ENCODE measurements around the gene SYNRG. TPM values are rescaled to one million over a fixed set of nuclear protein-coding genes. Genes with fewer than 3 reads are reported as not detected.
A peak's percentile ranks its signal among the peaks of the same experiment; 100 is the strongest.

SYNRG gene
- total and polyA plus RNA-seq, 12 donors: 2.9 to 57.6 (median 40.4) TPM

DNA sequence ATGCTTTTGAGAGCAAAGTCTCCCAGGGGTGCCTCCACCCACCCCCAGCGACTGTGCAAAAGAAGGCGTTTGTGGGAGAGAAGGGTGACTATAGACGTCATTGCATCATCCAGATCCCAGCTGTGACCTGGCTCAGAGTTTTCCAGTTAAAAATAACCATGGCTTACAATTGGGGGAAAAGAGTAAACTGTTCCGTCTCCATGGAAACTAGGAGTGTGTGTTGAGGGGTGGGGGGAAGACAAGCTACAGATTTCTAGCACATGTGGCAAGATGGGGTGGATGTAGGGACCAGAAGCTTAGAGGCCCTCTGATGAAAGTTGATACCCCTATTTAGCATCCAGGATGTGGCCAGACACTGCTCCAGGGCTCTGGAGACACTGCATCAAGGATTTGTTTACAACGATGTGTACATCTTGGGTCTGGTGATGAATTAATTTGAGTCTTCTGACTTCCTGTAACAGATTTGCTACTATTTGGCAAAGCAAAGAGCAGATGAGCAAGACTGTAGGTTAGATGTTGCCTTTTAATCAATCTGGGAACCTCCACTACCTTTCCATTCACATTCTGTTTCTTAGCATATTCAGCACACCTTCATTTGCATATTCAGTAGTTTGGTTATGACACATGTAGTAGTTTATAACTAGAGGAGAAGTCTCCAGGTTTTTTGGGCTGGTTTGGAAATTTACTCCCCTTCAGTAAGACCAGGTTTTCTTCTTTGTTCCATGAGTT is 125.7 kb downstream of the SYNRG start:
- no peak overlapping the region for H3K27ac ChIP-seq
- intact Hi-C loops (cut with DNase I): loop anchor here in 1 of 10 donors (10.0 kb wide), 1 partner anchor 59 kb away; no protein-coding TSS in a partner anchor
- peaks cover 0 to 23% (median 17%) of the 10 kb centered on the region in 9 donors for H3K4me1 ChIP-seq
- TF ChIP-seq, protein P1, sequence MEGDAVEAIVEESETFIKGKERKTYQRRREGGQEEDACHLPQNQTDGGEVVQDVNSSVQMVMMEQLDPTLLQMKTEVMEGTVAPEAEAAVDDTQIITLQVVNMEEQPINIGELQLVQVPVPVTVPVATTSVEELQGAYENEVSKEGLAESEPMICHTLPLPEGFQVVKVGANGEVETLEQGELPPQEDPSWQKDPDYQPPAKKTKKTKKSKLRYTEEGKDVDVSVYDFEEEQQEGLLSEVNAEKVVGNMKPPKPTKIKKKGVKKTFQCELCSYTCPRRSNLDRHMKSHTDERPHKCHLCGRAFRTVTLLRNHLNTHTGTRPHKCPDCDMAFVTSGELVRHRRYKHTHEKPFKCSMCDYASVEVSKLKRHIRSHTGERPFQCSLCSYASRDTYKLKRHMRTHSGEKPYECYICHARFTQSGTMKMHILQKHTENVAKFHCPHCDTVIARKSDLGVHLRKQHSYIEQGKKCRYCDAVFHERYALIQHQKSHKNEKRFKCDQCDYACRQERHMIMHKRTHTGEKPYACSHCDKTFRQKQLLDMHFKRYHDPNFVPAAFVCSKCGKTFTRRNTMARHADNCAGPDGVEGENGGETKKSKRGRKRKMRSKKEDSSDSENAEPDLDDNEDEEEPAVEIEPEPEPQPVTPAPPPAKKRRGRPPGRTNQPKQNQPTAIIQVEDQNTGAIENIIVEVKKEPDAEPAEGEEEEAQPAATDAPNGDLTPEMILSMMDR (IDR thresholded peaks at IDR 0.05): no peak
- H3K9me3 ChIP-seq: no peaks in the 10 kb centered on the region
- peaks cover 0 to 21% (median 0%) of the 10 kb centered on the region in 9 donors for H3K36me3 ChIP-seq
- DNase-seq (peak in 1 of 2 donors; percentile 40), ATAC-seq (peak in 7 of 8 donors; percentile 31 to 76 (median 52))
- 36 to 44% methylated on average over 5 of the region's 5 CpGs for WGBS, 2 donors
- no peaks in the 10 kb centered on the region for H3K27me3 ChIP-seq
- H3K4me3 ChIP-seq: no peak overlapping the region

DNA sequence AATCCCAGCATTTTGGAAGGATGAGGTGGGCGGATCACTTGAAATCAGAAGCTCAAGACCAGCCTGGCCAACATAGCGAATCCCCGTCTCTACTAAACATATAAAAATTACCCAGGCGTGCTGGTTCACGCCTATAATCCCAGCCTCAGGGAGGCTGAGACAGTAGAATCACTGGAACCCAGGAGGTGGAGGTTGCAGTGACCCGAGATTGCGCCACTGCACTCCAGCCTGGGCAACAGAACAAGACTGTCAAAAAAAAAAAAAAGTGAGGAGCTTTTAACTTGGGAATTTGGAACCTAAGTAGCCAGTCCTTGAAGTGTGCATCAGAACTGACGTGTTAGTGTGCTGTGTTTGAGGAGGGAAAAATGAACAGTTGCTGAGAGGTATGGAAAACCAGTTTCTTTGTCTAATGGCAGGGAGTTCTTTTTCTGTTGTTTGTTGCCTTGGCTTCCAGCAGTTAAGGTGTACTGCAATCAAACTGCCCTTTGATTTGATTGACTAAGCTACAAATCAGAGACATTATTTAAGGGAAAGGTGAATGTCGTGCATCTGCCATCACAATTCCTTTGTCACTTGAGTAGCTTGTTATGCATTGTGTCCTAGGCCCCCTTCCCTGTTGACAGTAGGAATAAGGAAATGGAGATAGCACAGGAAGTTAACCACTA is 128.1 kb downstream of the SYNRG start:
- no peak for ATAC-seq
- WGBS, 2 donors: 92% methylated on average over 9 of the region's 9 CpGs
- no peak overlapping the region for H3K27ac ChIP-seq
- H3K36me3 ChIP-seq: peaks cover 0 to 44% (median 10%) of the 10 kb centered on the region in 9 donors
- H3K4me3 ChIP-seq: no peak overlapping the region
- TF ChIP-seq, protein P1 (IDR thresholded peaks at IDR 0.05): no peak
- H3K4me1 ChIP-seq: peaks cover 4 to 35% (median 20%) of the 10 kb centered on the region in 9 donors
- no peak for DNase-seq
- H3K9me3 ChIP-seq: no peaks in the 10 kb centered on the region
- intact Hi-C loops (cut with DNase I): loop anchor here in 1 of 10 donors (10.0 kb wide), 1 partner anchor 56 kb away; no protein-coding TSS in a partner anchor
- no peaks in the 10 kb centered on the region for H3K27me3 ChIP-seq

DNA sequence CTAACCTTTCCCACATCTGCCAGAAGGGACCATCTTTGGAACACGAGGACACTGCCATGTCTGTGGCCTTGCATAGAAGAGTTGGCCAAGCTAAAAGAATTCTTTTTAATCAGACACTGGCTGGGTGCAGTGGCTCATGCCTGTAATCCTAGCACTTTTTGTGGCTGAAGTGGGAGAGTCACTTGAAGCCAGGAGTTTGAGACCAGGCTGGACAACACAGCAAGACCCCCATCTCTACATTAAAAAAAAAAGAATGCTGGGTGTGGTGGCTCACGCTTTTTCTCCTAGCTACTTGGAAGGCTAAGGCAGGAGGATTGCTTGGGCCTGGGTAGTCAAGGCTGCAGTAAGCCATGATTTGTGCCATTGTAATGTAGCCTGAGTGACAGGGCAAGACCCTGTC is 128.8 kb downstream of the SYNRG start:
- TF ChIP-seq, protein P1 (IDR thresholded peaks at IDR 0.05): no peak
- WGBS, 2 donors: 86 to 92% methylated on average over 2 of the region's 2 CpGs
- peaks cover 4 to 40% (median 24%) of the 10 kb centered on the region in 9 donors for H3K4me1 ChIP-seq
- ATAC-seq (no peak), DNase-seq (no peak)
- H3K27me3 ChIP-seq: no peaks in the 10 kb centered on the region
- intact Hi-C loops (cut with DNase I): loop anchor here in 1 of 10 donors (10.0 kb wide), 1 partner anchor 56 kb away; no protein-coding TSS in a partner anchor
- H3K36me3 ChIP-seq: peaks cover 0 to 51% (median 14%) of the 10 kb centered on the region in 9 donors
- H3K9me3 ChIP-seq: no peaks in the 10 kb centered on the region
- H3K4me3 ChIP-seq: no peak overlapping the region
- peak overlapping the region in 1 of 10 donors; percentile 29 for H3K27ac ChIP-seq

DNA sequence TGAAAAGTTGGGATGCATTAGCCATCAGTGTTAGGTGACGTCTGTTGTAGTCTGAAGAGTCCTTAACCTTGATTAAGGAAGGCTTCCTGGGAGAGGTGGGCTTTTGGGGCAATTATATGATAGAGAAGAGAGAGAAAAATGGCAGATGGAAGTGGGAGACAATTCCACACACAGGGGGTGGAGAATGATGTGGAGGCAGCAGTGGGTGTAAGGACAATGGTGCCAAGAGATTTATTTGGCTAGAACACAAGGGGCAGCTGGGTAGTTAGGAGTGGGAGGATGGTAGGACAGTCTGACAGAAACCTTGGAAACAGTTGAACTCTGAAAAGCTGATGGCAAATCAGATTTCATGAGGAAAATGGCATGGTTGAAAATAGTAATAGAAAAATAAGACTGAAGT is 130.2 kb downstream of the SYNRG start:
- Histone ChIP-seq H3K4me3 (no peak overlapping the region), H3K36me3 (peaks cover 0 to 65% (median 19%) of the 10 kb centered on the region in 9 donors), H3K27me3 (no peaks in the 10 kb centered on the region), H3K4me1 (peaks cover 4 to 40% (median 24%) of the 10 kb centered on the region in 9 donors), H3K9me3 (no peaks in the 10 kb centered on the region), H3K27ac (peak overlapping the region in 2 of 10 donors; percentile 32 to 81)
- TF ChIP-seq, protein P1 (IDR thresholded peaks at IDR 0.05): no peak
- ATAC-seq (no peak), DNase-seq (no peak)
- intact Hi-C loops (cut with DNase I): no loop called here
- 97 to 100% methylated on average over 1 of the region's 1 CpG for WGBS, 2 donors
